ENCODE measurements around the gene HM13. TPM values are rescaled to one million over a fixed set of nuclear protein-coding genes. Genes with fewer than 3 reads are reported as not detected.

HM13 gene
- total and polyA plus RNA-seq, 2 of the 13 experiments (the other 11 are each of a cell fraction or from before 2014, with no cell fraction given) = 118 to 243 TPM

- TF ChIP-seq HNF1A (IDR thresholded peaks at IDR 0.05; ENCODE audit: low read depth) = peak; percentile 60; the same call in 1 of the 2 replicates
- TF ChIP-seq HNF1A (CRISPR knock-in tag; IDR thresholded peaks at IDR 0.05; ENCODE audit: borderline replicate concordance) = peak; percentile 84
- TF ChIP-seq ATM (IDR thresholded peaks at IDR 0.05; ENCODE audit: borderline replicate concordance) = no peak
- peak; percentile 47; the same call in 1 of the 2 replicates for TF ChIP-seq ZNF362 (CRISPR knock-in tag; IDR thresholded peaks at IDR 0.05; ENCODE audit: borderline replicate concordance)
- peak; percentile 87 for TF ChIP-seq MED1 (CRISPR knock-in tag; IDR thresholded peaks at IDR 0.05)
- TF ChIP-seq TGIF2 (CRISPR knock-in tag; IDR thresholded peaks at IDR 0.05) = peak; percentile 48; the same call in 1 of the 2 replicates
- TF ChIP-seq FOXK1 (CRISPR knock-in tag; IDR thresholded peaks at IDR 0.05; ENCODE audit: borderline replicate concordance, low read depth) = no peak
- no peak for TF ChIP-seq REXO4 (CRISPR knock-in tag; IDR thresholded peaks at IDR 0.05; ENCODE audit: borderline replicate concordance)
- no peak for TF ChIP-seq AGO2 (optimal IDR thresholded peaks at IDR 0.05; ENCODE audit: low read depth, low read length)
- TF ChIP-seq FOXA1 (IDR thresholded peaks at IDR 0.05) = no peak; the same call in 1 of the 2 replicates
- peak; percentile 28; the same call in 1 of the 2 replicates for TF ChIP-seq FOXA1 (CRISPR knock-in tag; IDR thresholded peaks at IDR 0.05)
- peak; percentile 87 for TF ChIP-seq ZFX (CRISPR knock-in tag; IDR thresholded peaks at IDR 0.05; ENCODE audit: low read depth)
- no peak for TF ChIP-seq SRSF9 (IDR thresholded peaks at IDR 0.05; ENCODE audit: borderline replicate concordance, insufficient read depth, low read depth, low read length, poor library complexity, severe bottlenecking)
- TF ChIP-seq HNF4A (CRISPR knock-in tag; IDR thresholded peaks at IDR 0.05) = peak; percentile 26; the same call in 1 of the 2 replicates
- TF ChIP-seq ARID5B (CRISPR knock-in tag; IDR thresholded peaks at IDR 0.05) = peak; percentile 57; the same call in 1 of the 2 replicates
- TF ChIP-seq ZNF292 (CRISPR knock-in tag; IDR thresholded peaks at IDR 0.05; ENCODE audit: borderline replicate concordance, low read depth) = peak; percentile 73; the same call in 1 of the 2 replicates
- TF ChIP-seq EZH2 (conservative IDR thresholded peaks at IDR 0.05; ENCODE audit: low read depth, low read length) = no peak
- TF ChIP-seq ATF7-NPFF (CRISPR knock-in tag; IDR thresholded peaks at IDR 0.05; ENCODE audit: low read depth) = no peak; the same call in 1 of the 2 replicates
Measured at GRCh38 chr20:31594558-31595379, 80.5 kb downstream of the HM13 start (continued).

All from HepG2 (cell line).